GM21526 (cell line): ENCODE measurements around the gene ARHGAP22.

Experiments
- ATAC-seq: cut with Tn5 transposase; IDR thresholded peaks from one replicate; pipeline ENCODE4 v1.9.1; 2021; ENCODE audit warnings: moderate library complexity; ENCODE audit not compliant: unreplicated experiment, low FRiP score

ARHGAP22 gene

GRCh38 chr10:48554656-48555055 is 50.2 kb downstream of the ARHGAP22 start:
- no peak for ATAC-seq

GRCh38 chr10:48554246-48554645 is 50.6 kb downstream of the ARHGAP22 start:
- ATAC-seq = no peak

GRCh38 chr10:48552946-48553564 is 51.8 kb downstream of the ARHGAP22 start:
- ATAC-seq = no peak

- no peak for ATAC-seq
These were observed 52.8 kb downstream of the ARHGAP22 start for GRCh38 chr10:48551861-48552591.

DNA sequence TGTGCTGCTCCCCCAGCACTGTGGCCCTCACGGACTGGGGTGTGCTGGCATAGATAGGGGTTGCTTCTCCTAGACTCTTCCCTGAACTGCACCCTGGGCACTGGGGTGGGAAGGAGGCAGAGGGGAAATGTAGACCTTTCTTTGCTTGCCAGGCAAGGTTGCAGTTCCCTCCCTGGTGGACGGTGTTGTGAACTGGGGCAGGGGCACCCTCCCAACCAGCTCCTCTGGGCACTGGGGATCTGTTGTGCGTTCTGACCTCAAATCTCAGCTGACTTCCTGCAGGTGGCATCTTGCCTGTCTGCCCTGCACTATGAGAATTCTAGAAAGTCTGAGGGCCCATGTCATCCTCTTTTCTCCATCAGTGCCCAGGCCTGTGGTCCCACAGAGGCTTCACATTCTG is 53.9 kb downstream of the ARHGAP22 start:
- no peak for ATAC-seq

GRCh38 chr10:48550071-48550691 is 54.7 kb downstream of the ARHGAP22 start:
- no peak for ATAC-seq

DNA sequence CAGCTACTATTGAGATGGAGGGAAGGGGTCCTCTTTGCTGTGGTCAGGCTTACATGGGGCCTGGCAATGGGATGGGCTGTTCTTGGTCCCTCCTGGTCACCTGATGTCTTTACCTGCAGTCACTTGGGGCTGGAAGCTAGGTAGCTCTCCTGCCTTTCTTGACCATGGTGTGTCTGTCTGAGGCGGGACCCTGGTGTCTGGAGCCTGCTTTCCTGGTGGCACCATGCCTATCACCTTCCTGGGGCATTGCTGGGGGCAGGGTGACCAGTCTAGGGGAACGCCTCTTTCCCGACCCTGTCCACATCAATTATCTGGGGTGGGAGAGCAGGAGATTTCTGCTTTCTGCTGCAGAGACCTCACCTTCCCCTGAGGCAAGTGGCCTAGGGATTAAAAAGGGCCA is 55.6 kb downstream of the ARHGAP22 start:
- no peak for ATAC-seq

GRCh38 chr10:48548531-48549135 is 56.2 kb downstream of the ARHGAP22 start:
- no peak for ATAC-seq

DNA sequence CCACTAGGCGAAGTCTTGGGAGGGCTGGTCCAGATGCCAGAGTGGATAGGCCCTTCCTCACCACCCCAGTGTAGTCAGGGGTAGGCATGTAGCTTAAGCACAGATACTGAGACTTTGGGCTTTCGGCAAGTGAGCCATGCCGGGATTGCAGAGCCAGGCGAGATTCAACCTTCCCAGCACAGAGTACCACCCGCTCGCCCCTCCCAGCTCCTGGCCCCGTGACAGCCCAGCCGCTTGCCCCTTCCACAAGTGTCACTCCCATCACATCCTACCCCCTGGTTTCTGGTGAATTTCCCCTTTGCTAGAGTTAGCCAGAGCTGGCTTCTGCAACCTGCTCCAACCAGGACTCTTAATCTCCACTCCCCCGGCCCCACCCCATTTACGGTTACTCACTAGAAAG is 56.9 kb downstream of the ARHGAP22 start:
- no peak for ATAC-seq

- ATAC-seq = no peak
These were observed 57.6 kb downstream of the ARHGAP22 start for GRCh38 chr10:48547061-48547895.

DNA sequence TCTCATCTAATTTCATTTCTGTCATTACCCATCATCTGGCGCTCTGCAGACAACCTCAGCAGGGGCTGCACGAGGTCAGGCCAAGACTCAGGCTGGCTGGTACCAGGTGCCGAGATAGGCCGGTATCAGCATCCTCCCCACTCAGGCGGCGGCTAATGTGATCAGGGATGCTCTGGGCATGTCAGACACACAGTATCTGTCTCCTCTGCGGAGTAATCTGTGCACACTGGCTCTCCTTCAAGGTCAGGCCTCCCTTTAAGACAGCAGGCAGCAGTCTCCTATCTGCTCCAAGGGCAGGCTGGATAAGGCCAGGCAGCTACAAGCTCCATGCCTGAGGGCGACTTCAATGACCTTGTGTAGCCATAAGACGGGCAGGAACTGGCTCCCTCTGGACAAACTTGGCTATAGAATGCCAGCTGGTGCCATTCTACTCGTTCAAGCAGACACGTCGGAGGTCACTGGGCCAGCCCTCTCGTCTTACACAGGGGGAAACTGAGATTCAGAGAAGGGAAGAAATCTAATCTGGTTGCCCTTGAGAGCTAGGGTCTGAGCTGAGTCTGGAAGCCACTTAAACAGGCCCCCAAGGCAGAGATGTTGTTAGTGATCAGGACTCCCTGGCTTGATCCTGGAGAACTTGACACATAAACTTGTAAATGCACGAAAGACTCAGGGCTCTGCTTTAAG is 59.3 kb downstream of the ARHGAP22 start:
- no peak for ATAC-seq

- ATAC-seq = no peak
These were observed 61.6 kb downstream of the ARHGAP22 start for GRCh38 chr10:48543182-48543844.

DNA sequence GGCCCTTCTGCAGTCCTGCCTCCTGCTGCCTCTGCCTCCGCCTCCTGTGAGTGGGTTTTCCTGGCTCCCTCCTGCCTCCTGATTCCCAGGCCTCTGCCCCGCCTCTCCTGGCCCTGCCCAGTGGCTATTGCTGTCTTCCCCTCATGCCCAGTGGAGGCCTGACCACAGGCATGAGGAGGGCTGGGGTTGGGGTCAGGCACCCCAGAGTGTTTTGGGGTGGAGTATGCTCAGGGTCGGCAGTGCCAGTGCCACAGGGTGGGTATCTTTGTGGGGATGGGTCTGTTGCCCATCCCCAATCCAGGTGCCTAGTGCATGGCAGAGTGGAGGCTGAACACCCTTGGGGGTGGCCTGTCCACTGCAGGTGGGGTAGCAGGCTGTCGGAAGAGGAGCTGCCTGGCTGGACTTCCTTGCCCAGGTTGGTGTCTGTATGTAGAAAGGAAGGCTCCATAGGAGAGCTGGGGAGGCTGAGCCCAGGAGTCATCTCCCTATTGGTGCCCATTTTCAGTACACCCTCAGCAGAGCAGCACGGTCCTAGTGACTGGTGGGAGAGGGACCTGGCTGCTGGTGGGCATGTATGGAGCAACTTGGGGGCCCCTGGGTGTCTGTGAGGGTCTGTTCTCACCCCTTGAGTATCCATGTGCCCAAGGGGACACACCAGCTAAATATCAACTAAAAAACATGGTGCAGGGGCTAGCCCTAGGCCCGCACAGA is 62.2 kb downstream of the ARHGAP22 start:
- no peak for ATAC-seq

DNA sequence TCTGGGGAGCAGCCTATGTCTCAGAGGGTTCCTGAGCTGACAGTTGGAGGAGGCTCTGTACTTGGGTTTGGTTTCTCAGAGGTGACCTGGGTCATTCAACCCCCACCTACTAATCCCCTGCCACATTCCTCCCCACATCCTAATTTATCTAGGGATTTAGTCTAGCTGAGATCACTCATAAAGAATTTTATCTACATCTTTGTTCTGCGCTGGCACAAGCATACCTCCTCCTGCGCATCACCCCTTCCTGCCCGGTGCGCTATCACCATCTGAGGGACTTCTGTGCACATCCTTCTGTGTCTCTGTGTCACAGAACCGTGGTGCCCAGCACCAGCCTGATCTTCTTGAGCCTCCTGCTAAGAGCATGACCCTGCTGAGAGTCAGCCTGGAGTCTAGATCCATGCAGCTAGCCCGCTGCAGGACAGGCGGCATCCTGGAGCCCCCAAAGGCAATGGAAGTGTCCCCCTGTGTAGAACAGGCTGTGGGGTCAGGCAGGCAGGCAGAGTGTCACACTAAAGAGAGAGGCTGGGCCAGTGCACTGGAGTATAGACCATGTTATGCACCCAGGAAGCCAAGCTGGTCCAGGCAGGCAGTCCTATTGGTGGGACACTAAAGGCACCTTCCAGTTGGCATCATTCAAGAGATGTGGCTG is 63.6 kb downstream of the ARHGAP22 start:
- ATAC-seq = no peak

GRCh38 chr10:48538611-48539010 is 66.3 kb downstream of the ARHGAP22 start:
- ATAC-seq = no peak

DNA sequence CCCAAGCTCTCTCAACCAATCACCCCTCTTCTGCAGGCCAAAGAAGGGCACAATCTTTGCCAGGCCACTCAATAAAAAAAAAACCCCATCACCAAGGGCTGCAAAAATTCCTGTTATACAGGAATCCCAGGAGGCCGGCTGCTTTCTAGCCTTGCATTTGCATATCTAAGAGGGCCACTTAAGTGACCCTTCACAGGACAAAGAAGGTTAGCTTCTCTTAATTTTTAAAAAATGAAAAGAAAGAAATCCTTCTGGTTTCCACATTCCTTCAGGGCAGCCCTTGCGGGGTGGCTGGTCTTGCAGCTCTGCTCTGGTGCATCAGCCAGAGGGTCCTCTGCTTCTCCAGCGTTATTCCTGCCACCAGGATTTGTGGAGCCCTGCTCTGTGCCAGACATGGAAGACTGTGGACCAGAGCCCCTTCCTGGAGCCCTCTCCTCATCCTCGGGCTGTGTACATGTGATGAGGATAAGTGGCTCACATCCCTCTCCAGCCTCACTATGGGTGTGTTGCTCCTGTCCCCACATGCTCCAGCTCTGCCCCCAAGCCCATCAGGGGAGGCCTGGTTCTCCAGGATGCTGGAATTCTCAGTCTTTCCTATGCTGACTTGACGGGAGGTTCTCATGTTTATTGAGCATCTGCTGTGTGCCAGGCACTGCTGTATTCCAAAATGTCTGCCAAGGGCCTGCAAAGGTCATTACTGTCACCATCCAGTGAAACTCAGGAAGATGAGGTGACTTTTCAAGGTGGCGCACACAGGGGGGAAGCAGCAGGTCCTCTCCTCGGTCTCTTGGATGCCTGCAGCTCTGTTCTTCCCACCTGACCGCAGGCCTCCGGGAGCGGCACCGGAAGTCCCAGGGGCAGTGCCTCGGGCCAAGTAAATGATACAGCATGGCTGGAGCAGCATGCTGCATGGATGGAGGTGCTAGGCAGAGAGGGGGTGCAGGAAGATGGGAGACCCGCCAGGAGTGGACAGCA is 67.7 kb downstream of the ARHGAP22 start:
- no peak for ATAC-seq

GRCh38 chr10:48536156-48536500 is 68.7 kb downstream of the ARHGAP22 start:
- ATAC-seq = no peak
